Ammon's horn (tissue), 1 donor: ENCODE data around the gene TTC5.
"Not testable (repeated sequence)": the region's sequence is repeated elsewhere in the genome, so short reads cannot be mapped to it uniquely, and the experiment has no call there.

Source experiments
- DNase-seq: peaks from one replicate; pipeline ENCODE4 v3.0.0-alpha.2; 2016; ENCODE audit warnings: low spot score

Gene TTC5

DNA sequence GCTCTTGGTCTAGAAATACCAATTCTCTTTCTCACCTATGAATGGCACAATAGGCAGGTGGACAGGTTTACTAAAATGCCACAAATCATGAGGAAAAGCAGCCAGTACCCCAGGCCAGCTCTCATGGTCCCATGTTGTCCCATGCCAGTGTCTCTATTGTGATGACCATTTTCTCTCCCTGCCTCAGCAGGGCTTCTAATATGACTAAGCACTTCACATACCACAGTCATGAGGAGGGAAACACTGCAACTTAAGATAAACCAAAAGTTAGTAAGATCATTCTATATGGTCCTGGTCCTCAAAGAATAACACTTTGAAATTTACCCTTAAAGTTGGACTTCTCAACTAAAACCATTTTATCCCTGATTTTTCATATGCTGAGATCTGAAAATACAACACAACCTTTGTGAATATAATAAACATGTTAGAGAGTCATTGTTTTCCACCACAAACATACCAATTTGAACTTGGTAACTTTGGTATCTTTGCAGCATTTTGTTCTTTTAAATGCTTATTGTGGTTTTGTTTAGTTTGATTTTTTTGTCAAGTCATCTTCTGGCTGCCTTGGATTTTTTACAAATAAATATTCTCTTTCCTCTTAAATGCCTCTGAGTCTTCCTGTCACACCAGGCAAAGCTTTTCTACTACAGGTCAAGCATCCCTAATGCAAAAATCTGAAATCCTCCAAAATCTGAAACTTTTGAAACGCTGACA lies 3.6 kb downstream of the TTC5 start:
- DNase-seq = no peak

GRCh38 chr14:20295067-20295466 lies 10.7 kb downstream of the TTC5 start:
- DNase-seq = no peak

DNA sequence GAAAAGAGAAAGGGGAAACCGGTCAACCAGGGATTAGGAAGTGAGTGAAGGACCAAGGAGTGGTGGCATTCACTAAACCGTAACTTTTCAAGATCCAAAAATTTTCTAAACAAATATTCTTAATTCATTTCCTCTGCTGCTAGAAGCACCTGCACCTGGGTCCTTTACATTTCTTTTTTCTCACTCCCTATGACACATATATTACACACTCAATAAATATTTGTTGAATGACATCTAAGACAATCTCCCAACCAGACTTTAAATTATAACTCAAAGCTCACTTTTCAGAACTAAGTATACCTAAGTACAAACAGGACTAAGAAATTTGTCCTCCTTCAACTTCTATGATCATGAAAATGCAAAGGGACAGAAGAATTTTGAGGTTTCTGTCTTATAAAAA lies 11.1 kb downstream of the TTC5 start:
- DNase-seq = no peak

- DNase-seq = not testable (repeated sequence)
These were observed 23.8 kb downstream of the TTC5 start for GRCh38 chr14:20281998-20282397.

DNA sequence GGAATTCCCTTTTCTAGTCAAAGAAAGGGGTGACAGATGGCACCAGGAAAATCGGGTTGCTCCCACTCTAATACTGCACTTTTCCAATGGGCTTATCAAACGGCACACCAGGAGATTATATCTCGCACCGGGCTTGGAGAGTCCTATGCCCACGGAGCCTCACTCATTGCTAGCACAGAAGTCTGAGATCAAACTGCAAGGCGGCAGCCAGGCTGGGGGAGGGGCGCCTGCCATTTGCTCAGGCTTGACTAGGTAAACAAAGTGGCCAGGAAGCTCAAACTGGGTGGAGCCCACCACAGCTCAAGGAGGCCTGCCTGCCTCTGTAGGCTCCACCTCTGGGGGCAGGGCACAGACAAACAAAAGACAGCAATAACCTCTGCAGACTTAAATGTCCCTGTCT lies 25.5 kb downstream of the TTC5 start:
- not testable (repeated sequence) for DNase-seq

DNA sequence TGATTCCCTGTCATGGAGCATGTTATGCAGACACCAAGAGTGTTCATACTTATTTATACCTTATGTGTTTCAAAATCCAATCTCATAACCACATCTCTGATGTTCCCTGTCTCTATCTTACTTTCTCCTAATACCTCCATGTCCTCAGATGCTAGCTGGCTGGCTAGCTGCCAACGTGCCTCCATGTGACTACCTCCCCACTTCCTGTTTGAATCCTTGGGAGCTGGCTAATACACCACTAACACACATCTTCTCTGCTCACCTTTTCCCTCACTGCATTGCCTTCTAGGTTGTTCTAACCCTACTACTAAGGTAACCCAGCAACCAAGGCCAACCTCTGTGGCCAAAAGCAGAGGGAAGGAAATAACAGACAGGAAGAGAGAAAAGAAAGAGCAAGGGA lies 27.3 kb downstream of the TTC5 start:
- peak; percentile 4 for DNase-seq

- no peak for DNase-seq
These were observed 28.3 kb downstream of the TTC5 start for GRCh38 chr14:20277409-20277808.

GRCh38 chr14:20274062-20274461 lies 31.7 kb downstream of the TTC5 start:
- DNase-seq = no peak

DNA sequence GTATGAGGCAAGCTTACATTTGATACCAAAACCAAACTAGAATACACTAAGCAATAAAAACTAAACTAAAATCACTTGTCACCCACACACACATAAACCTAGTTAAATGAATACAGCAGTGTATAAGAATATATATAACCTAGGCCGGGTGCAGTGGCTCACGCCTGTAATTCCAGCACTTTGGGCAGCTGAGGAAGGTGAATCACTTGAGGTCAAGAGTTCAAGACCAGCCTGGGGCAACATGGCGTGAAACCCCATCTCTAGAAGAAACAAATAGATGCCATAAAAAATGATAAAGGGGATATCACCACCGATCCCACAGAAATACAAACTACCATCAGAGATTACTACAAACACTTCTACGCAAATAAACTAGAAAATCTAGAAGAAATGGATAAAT lies 41.4 kb downstream of the TTC5 start:
- not testable (repeated sequence) for DNase-seq

- DNase-seq = no peak
These were observed 43.1 kb downstream of the TTC5 start for GRCh38 chr14:20262642-20263128.

DNA sequence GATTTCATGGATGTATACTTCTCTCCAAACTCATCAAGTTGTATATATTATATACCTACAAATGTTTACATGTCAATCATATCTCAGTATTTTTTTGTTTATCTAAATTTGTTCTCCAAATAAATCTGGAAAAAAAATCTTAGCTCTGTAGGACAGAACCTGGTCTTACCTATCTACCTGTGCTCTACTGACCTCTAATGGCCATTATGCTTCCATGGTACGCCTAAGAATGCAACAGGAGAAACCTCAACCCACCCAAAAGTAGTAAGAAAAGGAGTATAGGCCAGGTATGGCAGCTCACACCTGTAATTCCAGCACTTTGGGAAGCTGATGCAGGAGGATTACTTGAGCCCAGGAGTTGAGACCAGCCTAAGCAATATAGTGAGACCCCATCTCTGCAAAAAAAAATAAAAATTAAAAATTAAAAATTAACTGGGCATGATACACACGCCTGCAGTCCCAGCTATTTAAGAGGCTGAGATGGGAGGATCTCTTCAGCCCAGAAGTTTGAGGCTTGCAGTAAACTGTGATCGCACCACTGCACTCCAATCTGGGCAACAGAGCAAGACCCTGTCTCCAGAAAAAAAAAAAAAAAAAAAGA lies 58.0 kb downstream of the TTC5 start:
- DNase-seq = no peak
